ENCODE results near the gene ISG15.
"Not testable (repeated sequence)": the region's sequence is repeated elsewhere in the genome, so short reads cannot be mapped to it uniquely, and the experiment has no call there.

The ISG15 gene

GRCh38 chr1:1030867-1031658, 17.8 kb downstream of the ISG15 start:
- DNase-seq: not testable (repeated sequence)

DNA sequence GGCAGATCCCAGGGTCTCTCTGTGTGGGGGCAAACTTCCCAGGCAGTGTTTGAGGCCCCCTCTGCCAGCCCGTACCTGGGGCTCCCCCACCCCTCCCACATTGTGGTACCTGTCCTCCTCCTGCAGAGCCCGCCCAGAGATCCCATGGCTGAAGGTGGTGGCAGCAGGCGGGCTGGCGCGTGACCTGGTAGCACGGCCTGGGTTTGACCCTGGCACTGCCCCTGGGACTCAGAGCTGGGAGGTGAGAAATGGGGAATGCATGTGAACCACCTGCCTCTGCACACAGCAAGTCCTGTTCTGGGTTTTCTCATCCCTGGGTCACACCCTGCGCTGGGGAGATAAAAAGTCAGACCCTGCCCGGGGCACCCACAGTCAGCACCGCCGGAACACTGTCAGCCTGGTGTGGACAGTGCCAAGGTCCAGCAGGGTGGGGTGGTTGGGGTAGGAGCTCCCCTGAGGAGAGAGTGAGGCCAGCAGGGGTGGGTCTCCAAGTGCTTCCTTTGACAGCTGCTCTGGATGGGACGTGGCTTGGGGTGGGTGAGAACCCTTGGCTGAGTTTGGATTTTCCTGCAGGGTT, 18.4 kb downstream of the ISG15 start:
- no peak for DNase-seq

GRCh38 chr1:1032424-1032823, 19.1 kb downstream of the ISG15 start:
- no peak for DNase-seq

- DNase-seq: peak; percentile 92
These were observed 19.8 kb downstream of the ISG15 start for GRCh38 chr1:1033009-1033587.

GRCh38 chr1:1033731-1034438, 20.6 kb downstream of the ISG15 start:
- no peak for DNase-seq

DNA sequence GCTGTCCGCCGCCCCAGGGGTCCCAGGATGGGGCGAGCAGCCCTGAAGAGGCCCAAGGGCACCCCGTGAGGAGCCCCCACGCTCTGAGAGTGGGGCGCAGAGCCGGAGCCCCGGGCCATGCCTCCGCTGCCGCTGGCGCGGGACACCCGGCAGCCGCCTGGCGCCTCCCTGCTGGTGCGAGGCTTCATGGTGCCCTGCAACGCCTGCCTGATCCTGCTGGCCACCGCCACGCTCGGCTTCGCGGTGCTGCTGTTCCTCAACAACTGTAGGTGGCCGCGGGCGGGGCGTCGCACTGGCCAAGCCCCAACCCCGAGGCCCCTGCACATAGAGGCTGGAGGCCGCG, 21.1 kb downstream of the ISG15 start:
- no peak for DNase-seq

- DNase-seq: no peak
These were observed 22.1 kb downstream of the ISG15 start for GRCh38 chr1:1035291-1035943.

DNA sequence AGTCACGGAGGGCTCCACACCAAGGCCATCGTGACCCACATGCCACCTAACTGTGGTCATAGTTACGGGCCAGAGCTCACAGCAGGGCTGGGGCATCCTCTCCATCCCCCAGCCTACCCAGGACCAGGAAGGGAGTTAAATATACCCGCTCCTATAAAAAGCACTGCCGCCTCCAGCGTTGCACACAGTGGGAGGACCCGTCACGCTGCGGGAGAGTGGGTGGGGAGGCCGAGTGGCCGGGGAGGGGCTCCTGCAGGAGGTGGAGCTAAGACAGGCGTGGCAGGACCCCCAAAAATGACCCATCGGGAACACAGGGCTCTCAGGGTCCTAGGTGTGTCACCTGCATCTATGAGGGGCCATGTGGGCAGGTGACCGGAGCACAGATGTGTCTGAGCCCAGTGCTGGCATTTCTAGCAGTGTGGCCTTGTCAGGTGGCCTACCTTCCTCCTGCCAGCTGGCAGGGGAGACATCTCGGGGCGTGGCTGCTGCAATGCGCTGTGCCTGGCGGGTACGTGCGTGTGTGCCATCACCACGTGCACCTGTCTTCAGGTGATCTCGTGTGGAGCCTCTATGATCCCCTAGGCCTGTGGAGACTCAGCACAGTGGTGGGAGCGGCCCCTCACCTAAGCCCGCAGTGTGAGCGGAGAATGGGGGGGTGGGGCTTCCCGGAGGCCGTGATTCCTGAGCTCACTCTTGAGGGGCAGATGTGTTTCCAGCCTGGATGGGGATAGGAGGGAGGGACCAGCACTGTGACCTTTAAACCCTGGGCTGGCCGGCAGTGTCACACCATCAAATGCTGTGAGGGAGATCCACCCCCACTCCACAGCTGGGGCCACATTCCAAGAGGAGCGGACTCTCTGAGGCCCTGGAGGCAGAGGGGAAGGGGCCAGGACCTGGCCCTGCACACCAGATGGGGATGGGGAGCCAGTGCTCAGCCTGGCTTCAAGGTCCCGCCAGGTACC, 24.4 kb downstream of the ISG15 start:
- no peak for DNase-seq

DNA sequence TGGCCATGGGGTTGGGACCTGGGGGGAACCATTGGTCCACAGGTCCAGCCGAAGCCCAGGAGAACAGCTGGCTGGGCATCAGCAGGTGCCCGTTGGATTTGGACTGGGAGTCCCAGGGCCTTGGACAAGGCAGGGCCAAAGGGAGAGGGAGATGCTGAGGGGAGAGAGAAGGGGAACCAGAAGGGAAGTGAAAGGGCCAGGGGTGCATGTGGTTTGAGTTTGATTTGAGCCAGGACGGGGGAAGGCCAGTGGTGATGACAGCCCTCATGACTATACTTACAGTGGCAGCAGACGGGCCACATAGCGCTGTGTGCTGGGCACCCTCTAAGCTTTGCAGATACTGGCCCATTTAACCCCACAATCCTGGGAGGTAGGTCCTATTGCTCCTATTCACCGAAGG, 25.4 kb downstream of the ISG15 start:
- no peak for DNase-seq

DNA sequence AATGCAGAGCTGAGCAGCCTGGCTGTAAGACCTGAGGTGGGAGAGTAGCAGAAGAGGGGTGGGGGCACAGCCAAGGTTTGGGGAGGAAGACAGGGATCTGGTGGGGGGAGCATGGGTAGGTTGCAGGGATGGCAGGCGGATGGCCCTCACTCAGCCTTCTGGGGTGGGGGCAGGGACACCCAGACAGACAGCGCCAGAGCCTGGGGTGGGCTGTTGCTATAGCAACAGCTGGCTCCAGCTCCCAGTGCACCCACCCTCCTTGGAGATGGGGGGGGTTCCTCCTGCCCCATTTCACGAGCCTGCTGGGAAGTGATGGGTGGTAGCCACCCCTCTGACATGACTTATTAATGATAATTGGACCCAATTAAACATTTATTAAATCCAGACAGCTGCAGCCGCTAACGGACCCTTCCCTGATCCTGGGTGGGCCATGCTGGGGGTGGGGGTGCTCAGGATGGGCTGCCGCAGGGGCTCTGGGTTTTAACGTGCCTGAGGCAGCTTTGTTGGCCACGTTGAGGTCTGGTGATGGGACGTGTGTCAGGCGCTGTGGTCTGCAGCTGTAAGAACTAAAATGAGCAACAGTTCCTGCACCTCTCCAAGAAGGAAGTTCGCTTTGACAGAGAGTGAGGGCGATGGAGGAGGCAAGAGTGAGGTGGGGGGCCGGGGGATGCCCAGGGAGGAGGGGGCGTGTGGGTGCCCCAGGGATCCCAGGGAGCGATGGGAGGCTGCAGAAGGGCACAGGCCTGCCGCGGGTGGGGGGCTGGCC, 26.0 kb downstream of the ISG15 start:
- DNase-seq: no peak

GRCh38 chr1:1040004-1040991, 27.0 kb downstream of the ISG15 start:
- DNase-seq: peak; percentile 16

DNA sequence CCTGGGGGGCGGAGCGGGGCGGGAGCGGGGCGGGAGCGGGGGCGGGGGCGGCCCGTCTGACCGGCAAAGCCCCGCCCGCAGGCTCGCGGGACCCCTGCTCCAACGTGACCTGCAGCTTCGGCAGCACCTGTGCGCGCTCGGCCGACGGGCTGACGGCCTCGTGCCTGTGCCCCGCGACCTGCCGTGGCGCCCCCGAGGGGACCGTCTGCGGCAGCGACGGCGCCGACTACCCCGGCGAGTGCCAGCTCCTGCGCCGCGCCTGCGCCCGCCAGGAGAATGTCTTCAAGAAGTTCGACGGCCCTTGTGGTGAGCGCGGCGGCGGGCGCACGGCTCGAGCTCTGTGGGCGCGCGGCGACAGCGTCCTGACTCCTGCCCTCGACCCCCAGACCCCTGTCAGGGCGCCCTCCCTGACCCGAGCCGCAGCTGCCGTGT, 27.8 kb downstream of the ISG15 start:
- no peak for DNase-seq

DNA sequence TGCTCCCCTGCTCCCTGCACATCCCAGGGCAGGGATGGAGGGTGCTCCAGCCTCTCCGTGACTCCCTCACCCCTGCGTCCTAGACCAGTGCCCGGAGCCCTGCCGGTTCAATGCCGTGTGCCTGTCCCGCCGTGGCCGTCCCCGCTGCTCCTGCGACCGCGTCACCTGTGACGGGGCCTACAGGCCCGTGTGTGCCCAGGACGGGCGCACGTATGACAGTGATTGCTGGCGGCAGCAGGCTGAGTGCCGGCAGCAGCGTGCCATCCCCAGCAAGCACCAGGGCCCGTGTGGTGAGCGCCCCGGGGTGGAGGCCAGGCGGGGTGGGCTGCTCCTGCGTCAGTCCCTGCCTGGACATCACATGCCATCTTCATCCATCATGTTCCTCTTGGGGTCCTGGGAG, 28.6 kb downstream of the ISG15 start:
- no peak for DNase-seq

GRCh38 chr1:1042835-1043234, 29.5 kb downstream of the ISG15 start:
- no peak for DNase-seq

GRCh38 chr1:1043411-1043810, 30.1 kb downstream of the ISG15 start:
- no peak for DNase-seq

GRCh38 chr1:1043921-1044320, 30.6 kb downstream of the ISG15 start:
- DNase-seq: no peak

GRCh38 chr1:1044455-1045078, 31.3 kb downstream of the ISG15 start:
- DNase-seq: no peak

DNA sequence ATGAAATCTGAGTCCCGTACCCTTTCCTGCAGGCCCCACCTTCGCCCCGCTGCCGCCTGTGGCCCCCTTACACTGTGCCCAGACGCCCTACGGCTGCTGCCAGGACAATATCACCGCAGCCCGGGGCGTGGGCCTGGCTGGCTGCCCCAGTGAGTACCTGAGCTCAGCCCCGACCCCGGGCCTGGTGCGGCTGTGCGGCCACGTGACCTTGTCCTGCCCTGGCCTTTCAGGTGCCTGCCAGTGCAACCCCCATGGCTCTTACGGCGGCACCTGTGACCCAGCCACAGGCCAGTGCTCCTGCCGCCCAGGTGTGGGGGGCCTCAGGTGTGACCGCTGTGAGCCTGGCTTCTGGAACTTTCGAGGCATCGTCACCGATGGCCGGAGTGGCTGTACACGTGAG, 31.8 kb downstream of the ISG15 start:
- no peak for DNase-seq

DNA sequence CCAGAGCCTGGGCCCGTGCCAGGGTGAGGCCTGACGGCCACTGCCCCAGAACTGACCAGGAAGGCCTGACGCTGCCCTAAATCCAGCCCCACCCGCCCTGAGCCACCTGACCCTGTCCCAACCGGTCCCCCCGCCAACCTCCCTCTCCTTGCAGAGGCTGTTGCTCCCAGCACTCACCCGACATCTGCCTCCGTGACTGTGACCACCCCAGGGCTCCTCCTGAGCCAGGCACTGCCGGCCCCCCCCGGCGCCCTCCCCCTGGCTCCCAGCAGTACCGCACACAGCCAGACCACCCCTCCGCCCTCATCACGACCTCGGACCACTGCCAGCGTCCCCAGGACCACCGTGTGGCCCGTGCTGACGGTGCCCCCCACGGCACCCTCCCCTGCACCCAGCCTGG, 32.9 kb downstream of the ISG15 start:
- DNase-seq: no peak

DNA sequence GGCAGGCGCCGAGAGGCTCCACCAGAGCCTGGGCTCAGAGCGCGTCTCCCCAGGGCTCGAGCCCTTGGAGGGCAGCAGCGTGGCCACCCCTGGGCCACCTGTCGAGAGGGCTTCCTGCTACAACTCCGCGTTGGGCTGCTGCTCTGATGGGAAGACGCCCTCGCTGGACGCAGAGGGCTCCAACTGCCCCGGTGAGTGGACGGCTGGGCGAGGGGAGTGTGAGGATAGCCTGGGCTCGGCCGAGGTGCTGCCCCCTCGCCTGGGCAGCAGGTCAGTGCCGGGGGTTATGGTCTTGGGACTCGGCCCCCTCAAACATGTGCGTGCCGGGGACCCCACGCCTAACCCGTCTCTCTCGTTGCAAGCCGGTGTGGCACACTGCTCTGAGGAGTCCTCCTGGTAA, 33.5 kb downstream of the ISG15 start:
- DNase-seq: no peak
